Hepatocyte (in vitro differentiated cells): ENCODE data around the gene CENPF.
"Not testable (repeated sequence)": the region's sequence is repeated elsewhere in the genome, so short reads cannot be mapped to it uniquely, and the experiment has no call there.

Experiments used
- CTCF ChIP-seq: fragments of 200-600 bp; sonication (generic); IDR thresholded peaks from 2 replicates; pipeline ENCODE4 v1.5.1; 2016; ENCODE audit warnings: antibody characterized with exemption, mild to moderate bottlenecking; ENCODE audit not compliant: poor library complexity
- EZH2 ChIP-seq: fragments of 200-600 bp; sonication (generic); IDR thresholded peaks from 2 replicates; pipeline ENCODE4 v1.6.1; 2016; ENCODE audit warnings: antibody characterized with exemption, mild to moderate bottlenecking, borderline replicate concordance
- EZH2phosphoT487 ChIP-seq: fragments of 200-600 bp; sonication (generic); IDR thresholded peaks from one replicate; pipeline ENCODE4 v1.6.1; 2018; ENCODE audit warnings: antibody characterized with exemption, mild to moderate bottlenecking, low read depth, moderate library complexity; ENCODE audit not compliant: unreplicated experiment, severe bottlenecking

- not testable (repeated sequence) for TF ChIP-seq EZH2, EZH2phosphoT487, CTCF
Observed at GRCh38 chr1:214675524-214675923, 72.5 kb downstream of the CENPF start.
